ENCODE data around the gene CEBPA.

- TF ChIP-seq CTCF (IDR thresholded peaks at IDR 0.05; ENCODE audit: low read length) (no peak), EZH2 (optimal IDR thresholded peaks at IDR 0.05; ENCODE audit: low read depth, low read length) (no peak)
These were observed 10.5 kb downstream of the CEBPA start for GRCh38 chr19:33291623-33292534.
